GM23338 (cell line): ENCODE measurements around the gene CCDC146. TPM values are rescaled to one million over a fixed set of nuclear protein-coding genes. Genes with fewer than 3 reads are reported as not detected.

Experiments
- ATAC-seq: fragments of 200-7000 bp; cut with Tn5 transposase; 3 replicates; pipeline ENCODE4 v1.9.1; 2020
- DNase-seq: peaks from one replicate; pipeline ENCODE4 v3.0.0-alpha.2; 2015; ENCODE audit warnings: low spot score
- H2AFZ ChIP-seq: fragments of 200-600 bp; sonication (generic); 2 replicates; pipeline ENCODE4 v1.8.0; 2016; ENCODE audit warnings: antibody characterized with exemption, mild to moderate bottlenecking, moderate library complexity
- H3F3A ChIP-seq: fragments of 200-600 bp; sonication (generic); replicated peaks from 2 replicates; pipeline ENCODE4 v1.8.0; 2017; ENCODE audit warnings: antibody characterized with exemption, mixed run types, low read depth
- H3K27ac ChIP-seq: fragments of 200-600 bp; sonication (generic); 2 replicates; pipeline ENCODE4 v1.6.1; 2016; ENCODE audit warnings: low read depth
- H3K27me3 ChIP-seq: fragments of 200-600 bp; sonication (generic); 2 replicates; pipeline ENCODE4 v1.8.0; 2016; ENCODE audit warnings: mild to moderate bottlenecking, mixed run types, moderate library complexity; ENCODE audit not compliant: insufficient read depth
- H3K36me3 ChIP-seq: fragments of 200-600 bp; sonication (generic); 2 replicates; pipeline ENCODE4 v1.8.0; 2016; ENCODE audit warnings: mild to moderate bottlenecking; ENCODE audit not compliant: insufficient read depth
- H3K4me1 ChIP-seq: fragments of 200-600 bp; sonication (generic); 2 replicates; pipeline ENCODE4 v1.8.0; 2016; ENCODE audit warnings: mild to moderate bottlenecking, moderate library complexity; ENCODE audit not compliant: insufficient read depth
- H3K4me2 ChIP-seq: fragments of 200-600 bp; sonication (generic); 2 replicates; pipeline ENCODE4 v1.7.1; 2017; ENCODE audit warnings: mixed run types
- H3K4me3 ChIP-seq: fragments of 200-600 bp; sonication (generic); 2 replicates; pipeline ENCODE4 v1.6.1; 2016; ENCODE audit warnings: mixed run types
- H3K79me2 ChIP-seq: fragments of 200-600 bp; sonication (generic); replicated peaks from 2 replicates; pipeline ENCODE4 v1.8.0; 2017; ENCODE audit warnings: mild to moderate bottlenecking; ENCODE audit not compliant: insufficient read depth
- H3K9me2 ChIP-seq: fragments of 200-600 bp; sonication (generic); 2 replicates; pipeline ENCODE4 v1.8.0; 2017; ENCODE audit not compliant: insufficient read depth
- H4K20me1 ChIP-seq: fragments of 200-600 bp; sonication (generic); replicated peaks from 2 replicates; pipeline ENCODE4 v1.8.0; 2017; ENCODE audit warnings: mild to moderate bottlenecking; ENCODE audit not compliant: insufficient read depth
- H3K27ac Mint-ChIP-seq: 2 replicates; pipeline ENCODE4 v1.8.0; 2020; ENCODE audit warnings: inconsistent platforms, mild to moderate bottlenecking, moderate library complexity, mixed read lengths
- H3K27me3 Mint-ChIP-seq: 3 replicates; pipeline ENCODE4 v1.8.0; 2022; ENCODE audit warnings: low read depth, mild to moderate bottlenecking, moderate library complexity, mixed read lengths, inconsistent platforms; ENCODE audit not compliant: insufficient read depth, poor library complexity
- H3K36me3 Mint-ChIP-seq: 3 replicates; pipeline ENCODE4 v1.8.0; 2021; ENCODE audit warnings: low read depth, mild to moderate bottlenecking, inconsistent platforms, moderate library complexity, mixed read lengths
- H3K4me1 Mint-ChIP-seq: 3 replicates; pipeline ENCODE4 v1.8.0; 2020; ENCODE audit warnings: mild to moderate bottlenecking, inconsistent platforms, mixed read lengths
- H3K4me3 Mint-ChIP-seq: 3 replicates; pipeline ENCODE4 v1.8.0; 2021; ENCODE audit warnings: moderate library complexity, mild to moderate bottlenecking, inconsistent platforms, mixed read lengths
- H3K9me3 Mint-ChIP-seq: 3 replicates; pipeline ENCODE4 v1.8.0; 2020; ENCODE audit warnings: moderate library complexity, mild to moderate bottlenecking, inconsistent platforms, mixed read lengths
- CREB1 ChIP-seq: fragments of 250-450 bp; sonication (Bioruptor Pico); IDR thresholded peaks from 2 replicates; pipeline ENCODE4 v1.5.0; 2020; ENCODE audit warnings: low read depth, mild to moderate bottlenecking, moderate library complexity
- EZH2phosphoT487 ChIP-seq: fragments of 200-600 bp; sonication (generic); IDR thresholded peaks from one replicate; pipeline ENCODE4 v1.8.1; 2018; ENCODE audit warnings: antibody characterized with exemption; ENCODE audit not compliant: unreplicated experiment
- JUNB ChIP-seq: IDR thresholded peaks from one replicate; pipeline ENCODE4 v1.6.1; 2016; ENCODE audit warnings: antibody characterized with exemption; ENCODE audit not compliant: unreplicated experiment
- NANOG ChIP-seq: IDR thresholded peaks from 2 replicates; pipeline ENCODE4 v1.6.1; 2016; ENCODE audit warnings: antibody characterized with exemption, borderline replicate concordance
- POLR2AphosphoS5 ChIP-seq: IDR thresholded peaks from 2 replicates; pipeline ENCODE4 v1.6.1; 2016; ENCODE audit warnings: antibody characterized with exemption, low read depth
- STAT1 ChIP-seq: IDR thresholded peaks from one replicate; pipeline ENCODE4 v1.6.1; 2016; ENCODE audit warnings: antibody characterized with exemption; ENCODE audit not compliant: unreplicated experiment
- polyA plus RNA-seq: library from polyadenylated mRNA; unstranded; fragments of >200 nt; fragmentation: Nextera tagmentation; extraction: Ambion mirVana; gene quantifications from 2 replicates; pipeline ENCODE4 v1.2.1, GENCODE V29; 2016
- total RNA-seq: library from RNA; depleted of rRNA; stranded (reverse); fragments of >200 nt; shearing (Covaris generic); gene quantifications from 2 replicates; pipeline ENCODE4 v1.2.3, GENCODE V29; 2014
- TF ChIP-seq, protein P1 (sequence below): fragments of 250-450 bp; sonication (Bioruptor Pico); IDR thresholded peaks from 2 replicates; pipeline ENCODE4 v1.5.0; 2020; ENCODE audit warnings: mild to moderate bottlenecking, moderate library complexity
- TF ChIP-seq, protein P2 (sequence below): IDR thresholded peaks from 2 replicates; pipeline ENCODE4 v1.6.1; 2016; ENCODE audit warnings: antibody characterized with exemption

Gene CCDC146
- total and polyA plus RNA-seq, 2 experiments from 2014 or later = 0.35 to 0.74 TPM

DNA sequence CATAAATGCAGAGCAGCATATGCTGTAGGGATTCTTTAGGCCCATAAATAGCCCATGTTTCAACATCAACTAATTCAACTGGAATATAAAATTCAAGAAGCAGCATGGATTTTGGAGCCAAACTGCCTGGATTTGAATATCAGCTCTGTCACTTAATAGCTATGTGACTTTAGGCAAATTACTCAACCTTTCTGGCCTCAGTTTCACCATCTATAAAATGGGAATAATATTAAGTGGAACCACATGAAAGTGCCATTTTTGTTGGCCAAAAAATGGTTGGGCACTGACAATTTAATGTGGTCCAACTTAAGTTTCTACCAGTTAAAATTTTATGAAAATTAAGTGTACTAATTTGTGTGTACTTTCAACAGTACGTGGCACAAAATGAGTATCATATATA lies 195.6 kb downstream of the CCDC146 start (continued):
- TF ChIP-seq, protein P1, sequence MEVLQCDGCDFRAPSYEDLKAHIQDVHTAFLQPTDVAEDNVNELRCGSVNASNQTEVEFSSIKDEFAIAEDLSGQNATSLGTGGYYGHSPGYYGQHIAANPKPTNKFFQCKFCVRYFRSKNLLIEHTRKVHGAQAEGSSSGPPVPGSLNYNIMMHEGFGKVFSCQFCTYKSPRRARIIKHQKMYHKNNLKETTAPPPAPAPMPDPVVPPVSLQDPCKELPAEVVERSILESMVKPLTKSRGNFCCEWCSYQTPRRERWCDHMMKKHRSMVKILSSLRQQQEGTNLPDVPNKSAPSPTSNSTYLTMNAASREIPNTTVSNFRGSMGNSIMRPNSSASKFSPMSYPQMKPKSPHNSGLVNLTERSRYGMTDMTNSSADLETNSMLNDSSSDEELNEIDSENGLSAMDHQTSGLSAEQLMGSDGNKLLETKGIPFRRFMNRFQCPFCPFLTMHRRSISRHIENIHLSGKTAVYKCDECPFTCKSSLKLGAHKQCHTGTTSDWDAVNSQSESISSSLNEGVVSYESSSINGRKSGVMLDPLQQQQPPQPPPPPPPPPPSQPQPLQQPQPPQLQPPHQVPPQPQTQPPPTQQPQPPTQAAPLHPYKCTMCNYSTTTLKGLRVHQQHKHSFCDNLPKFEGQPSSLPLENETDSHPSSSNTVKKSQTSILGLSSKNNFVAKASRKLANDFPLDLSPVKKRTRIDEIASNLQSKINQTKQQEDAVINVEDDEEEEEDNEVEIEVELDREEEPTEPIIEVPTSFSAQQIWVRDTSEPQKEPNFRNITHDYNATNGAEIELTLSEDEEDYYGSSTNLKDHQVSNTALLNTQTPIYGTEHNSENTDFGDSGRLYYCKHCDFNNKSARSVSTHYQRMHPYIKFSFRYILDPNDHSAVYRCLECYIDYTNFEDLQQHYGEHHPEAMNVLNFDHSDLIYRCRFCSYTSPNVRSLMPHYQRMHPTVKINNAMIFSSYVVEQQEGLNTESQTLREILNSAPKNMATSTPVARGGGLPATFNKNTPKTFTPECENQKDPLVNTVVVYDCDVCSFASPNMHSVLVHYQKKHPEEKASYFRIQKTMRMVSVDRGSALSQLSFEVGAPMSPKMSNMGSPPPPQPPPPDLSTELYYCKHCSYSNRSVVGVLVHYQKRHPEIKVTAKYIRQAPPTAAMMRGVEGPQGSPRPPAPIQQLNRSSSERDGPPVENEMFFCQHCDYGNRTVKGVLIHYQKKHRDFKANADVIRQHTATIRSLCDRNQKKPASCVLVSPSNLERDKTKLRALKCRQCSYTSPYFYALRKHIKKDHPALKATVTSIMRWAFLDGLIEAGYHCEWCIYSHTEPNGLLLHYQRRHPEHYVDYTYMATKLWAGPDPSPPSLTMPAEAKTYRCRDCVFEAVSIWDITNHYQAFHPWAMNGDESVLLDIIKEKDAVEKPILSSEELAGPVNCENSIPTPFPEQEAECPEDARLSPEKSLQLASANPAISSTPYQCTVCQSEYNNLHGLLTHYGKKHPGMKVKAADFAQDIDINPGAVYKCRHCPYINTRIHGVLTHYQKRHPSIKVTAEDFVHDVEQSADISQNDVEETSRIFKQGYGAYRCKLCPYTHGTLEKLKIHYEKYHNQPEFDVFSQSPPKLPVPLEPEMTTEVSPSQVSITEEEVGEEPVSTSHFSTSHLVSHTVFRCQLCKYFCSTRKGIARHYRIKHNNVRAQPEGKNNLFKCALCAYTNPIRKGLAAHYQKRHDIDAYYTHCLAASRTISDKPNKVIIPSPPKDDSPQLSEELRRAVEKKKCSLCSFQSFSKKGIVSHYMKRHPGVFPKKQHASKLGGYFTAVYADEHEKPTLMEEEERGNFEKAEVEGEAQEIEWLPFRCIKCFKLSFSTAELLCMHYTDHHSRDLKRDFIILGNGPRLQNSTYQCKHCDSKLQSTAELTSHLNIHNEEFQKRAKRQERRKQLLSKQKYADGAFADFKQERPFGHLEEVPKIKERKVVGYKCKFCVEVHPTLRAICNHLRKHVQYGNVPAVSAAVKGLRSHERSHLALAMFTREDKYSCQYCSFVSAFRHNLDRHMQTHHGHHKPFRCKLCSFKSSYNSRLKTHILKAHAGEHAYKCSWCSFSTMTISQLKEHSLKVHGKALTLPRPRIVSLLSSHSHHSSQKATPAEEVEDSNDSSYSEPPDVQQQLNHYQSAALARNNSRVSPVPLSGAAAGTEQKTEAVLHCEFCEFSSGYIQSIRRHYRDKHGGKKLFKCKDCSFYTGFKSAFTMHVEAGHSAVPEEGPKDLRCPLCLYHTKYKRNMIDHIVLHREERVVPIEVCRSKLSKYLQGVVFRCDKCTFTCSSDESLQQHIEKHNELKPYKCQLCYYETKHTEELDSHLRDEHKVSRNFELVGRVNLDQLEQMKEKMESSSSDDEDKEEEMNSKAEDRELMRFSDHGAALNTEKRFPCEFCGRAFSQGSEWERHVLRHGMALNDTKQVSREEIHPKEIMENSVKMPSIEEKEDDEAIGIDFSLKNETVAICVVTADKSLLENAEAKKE (CRISPR knock-in tag) = no peak

DNA sequence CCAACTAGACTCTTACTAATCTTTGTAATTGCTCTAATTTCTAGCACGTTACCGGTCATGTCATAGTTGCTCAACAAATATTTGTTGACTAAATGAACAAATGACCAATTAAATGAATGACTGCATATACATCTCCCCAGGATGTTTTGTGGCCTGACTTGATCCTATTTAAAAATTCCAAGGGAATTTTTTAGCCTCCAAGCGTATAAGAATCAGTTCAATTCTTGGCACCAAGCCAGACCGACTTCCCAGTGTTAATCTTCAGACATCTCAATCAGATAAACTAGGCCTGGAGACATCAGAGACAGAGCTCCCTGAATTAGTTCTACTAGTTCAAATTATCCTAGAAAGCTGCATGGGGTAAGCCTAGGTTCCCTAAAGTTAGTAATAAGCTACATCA lies 197.7 kb downstream of the CCDC146 start:
- no peak for ATAC-seq
- no peak overlapping the region for H3K27ac ChIP-seq
- H3K9me3 Mint-ChIP-seq = no peaks in the 10 kb centered on the region

More for the DNA sequence above, 197.7 kb downstream of the CCDC146 start:
- TF ChIP-seq POLR2AphosphoS5 (no peak), CREB1 (CRISPR knock-in tag) (no peak), EZH2phosphoT487 (no peak), NANOG (no peak), STAT1 (no peak), JUNB (no peak)
- TF ChIP-seq, protein P1 (CRISPR knock-in tag) = no peak
- TF ChIP-seq, protein P2, sequence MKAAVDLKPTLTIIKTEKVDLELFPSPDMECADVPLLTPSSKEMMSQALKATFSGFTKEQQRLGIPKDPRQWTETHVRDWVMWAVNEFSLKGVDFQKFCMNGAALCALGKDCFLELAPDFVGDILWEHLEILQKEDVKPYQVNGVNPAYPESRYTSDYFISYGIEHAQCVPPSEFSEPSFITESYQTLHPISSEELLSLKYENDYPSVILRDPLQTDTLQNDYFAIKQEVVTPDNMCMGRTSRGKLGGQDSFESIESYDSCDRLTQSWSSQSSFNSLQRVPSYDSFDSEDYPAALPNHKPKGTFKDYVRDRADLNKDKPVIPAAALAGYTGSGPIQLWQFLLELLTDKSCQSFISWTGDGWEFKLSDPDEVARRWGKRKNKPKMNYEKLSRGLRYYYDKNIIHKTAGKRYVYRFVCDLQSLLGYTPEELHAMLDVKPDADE = no peak
- H4K20me1 ChIP-seq = no peaks in the 10 kb centered on the region
- H3K36me3 ChIP-seq = no peaks in the 10 kb centered on the region
- H2AFZ ChIP-seq = no peak overlapping the region
- no peak overlapping the region for H3K27ac Mint-ChIP-seq
- H3F3A ChIP-seq = no peaks in the 10 kb centered on the region
- no peaks in the 10 kb centered on the region for H3K4me1 Mint-ChIP-seq
- no peaks in the 10 kb centered on the region for H3K27me3 ChIP-seq
- H3K4me2 ChIP-seq = no peak overlapping the region
- H3K4me3 Mint-ChIP-seq = no peak overlapping the region
- H3K4me1 ChIP-seq = no peaks in the 10 kb centered on the region
- no peak for DNase-seq
- no peaks in the 10 kb centered on the region for H3K27me3 Mint-ChIP-seq
- H3K4me3 ChIP-seq = no peak overlapping the region
- no peaks in the 10 kb centered on the region for H3K79me2 ChIP-seq
- no peaks in the 10 kb centered on the region for H3K36me3 Mint-ChIP-seq
- no peaks in the 10 kb centered on the region for H3K9me2 ChIP-seq
